Ishikawa (cell line): ENCODE data around the gene TMEM184B.
A peak's percentile ranks its signal among the peaks of the same experiment; 100 is the strongest.

Experiments
- CEBPB ChIP-seq: IDR thresholded peaks from 2 replicates; pipeline ENCODE4 v1.6.1; 2012
- CREB1 ChIP-seq: IDR thresholded peaks from 2 replicates; pipeline ENCODE4 v1.6.1; 2012; ENCODE audit warnings: low read depth
- EGR1 ChIP-seq: IDR thresholded peaks from 2 replicates; pipeline ENCODE4 v1.6.1; 2012
- EP300 ChIP-seq: IDR thresholded peaks from 2 replicates; pipeline ENCODE4 v1.6.1; 2012; ENCODE audit warnings: borderline replicate concordance
- FOXM1 ChIP-seq: IDR thresholded peaks from 2 replicates; pipeline ENCODE4 v1.6.1; 2012; ENCODE audit warnings: low read depth, borderline replicate concordance
- NFIC ChIP-seq: IDR thresholded peaks from 2 replicates; pipeline ENCODE4 v1.6.1; 2012
- RAD21 ChIP-seq: IDR thresholded peaks from 2 replicates; pipeline ENCODE4 v1.6.1; 2012; ENCODE audit warnings: low read depth
- TAF1 ChIP-seq: IDR thresholded peaks from 2 replicates; pipeline ENCODE4 v1.6.1; 2012; ENCODE audit warnings: low read depth, mild to moderate bottlenecking
- TCF12 ChIP-seq: IDR thresholded peaks from 2 replicates; pipeline ENCODE4 v1.6.1; 2012; ENCODE audit warnings: low read depth
- TEAD4 ChIP-seq: IDR thresholded peaks from 2 replicates; pipeline ENCODE4 v1.6.1; 2012
- YY1 ChIP-seq: IDR thresholded peaks from 2 replicates; pipeline ENCODE4 v1.6.1; 2012; ENCODE audit warnings: low read depth
- ZBTB7A ChIP-seq: IDR thresholded peaks from 2 replicates; pipeline ENCODE4 v1.6.1; 2012; ENCODE audit warnings: low read depth
- TF ChIP-seq, protein P1 (sequence below): IDR thresholded peaks from 2 replicates; pipeline ENCODE4 v1.6.1; 2012
- TF ChIP-seq, protein P2 (sequence below): IDR thresholded peaks from 2 replicates; pipeline ENCODE4 v1.6.1; 2012
- TF ChIP-seq, protein P3 (sequence below): IDR thresholded peaks from 2 replicates; pipeline ENCODE4 v1.6.1; 2012; ENCODE audit warnings: low read depth, mild to moderate bottlenecking

The TMEM184B gene

DNA sequence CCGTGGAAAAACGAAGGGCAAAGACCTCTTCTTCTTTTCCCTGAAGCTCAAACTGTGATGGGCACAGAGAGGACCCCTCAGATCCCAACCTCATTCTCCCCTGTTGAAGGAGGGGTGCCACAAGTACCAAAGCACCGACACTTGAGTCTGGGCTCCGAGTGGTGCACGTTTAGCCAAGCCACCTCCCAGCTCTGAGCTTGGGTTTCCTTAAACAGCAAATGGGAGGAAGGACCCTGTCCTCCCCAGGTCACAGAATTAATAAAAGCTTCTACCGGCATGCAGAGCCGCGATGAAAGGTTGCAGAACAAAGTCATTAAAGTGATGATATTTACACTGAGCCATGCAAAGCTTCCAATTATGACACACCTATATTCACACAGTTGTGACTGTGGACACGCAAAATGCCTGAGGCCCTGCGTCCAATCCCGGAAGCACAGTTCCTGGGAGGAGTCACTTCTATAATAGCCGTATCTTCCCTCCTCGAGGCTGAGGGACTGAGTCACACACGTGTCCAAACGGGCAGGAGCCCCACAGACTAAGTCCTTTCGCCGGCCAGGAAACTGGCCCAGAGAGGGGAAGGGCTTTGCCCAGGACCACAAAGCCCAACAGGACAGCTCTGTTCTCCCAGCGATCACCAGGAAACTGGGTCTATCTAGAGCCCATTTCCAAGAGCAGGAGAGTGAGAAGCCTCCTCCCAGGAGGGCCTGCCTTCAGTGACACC, 45.3 kb upstream of the TMEM184B start:
- TF ChIP-seq, protein P1, sequence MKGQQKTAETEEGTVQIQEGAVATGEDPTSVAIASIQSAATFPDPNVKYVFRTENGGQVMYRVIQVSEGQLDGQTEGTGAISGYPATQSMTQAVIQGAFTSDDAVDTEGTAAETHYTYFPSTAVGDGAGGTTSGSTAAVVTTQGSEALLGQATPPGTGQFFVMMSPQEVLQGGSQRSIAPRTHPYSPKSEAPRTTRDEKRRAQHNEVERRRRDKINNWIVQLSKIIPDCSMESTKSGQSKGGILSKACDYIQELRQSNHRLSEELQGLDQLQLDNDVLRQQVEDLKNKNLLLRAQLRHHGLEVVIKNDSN: peak; percentile 50; the same call in 1 of the 2 replicates
- TF ChIP-seq EP300 (no peak; the same call in 1 of the 2 replicates), EGR1 (no peak), YY1 (no peak), TEAD4 (no peak), NFIC (no peak), CEBPB (no peak), FOXM1 (no peak), TCF12 (no peak), RAD21 (no peak), CREB1 (no peak), ZBTB7A (no peak), TAF1 (peak; percentile 6; the same call in 1 of the 2 replicates)
- TF ChIP-seq, protein P2, sequence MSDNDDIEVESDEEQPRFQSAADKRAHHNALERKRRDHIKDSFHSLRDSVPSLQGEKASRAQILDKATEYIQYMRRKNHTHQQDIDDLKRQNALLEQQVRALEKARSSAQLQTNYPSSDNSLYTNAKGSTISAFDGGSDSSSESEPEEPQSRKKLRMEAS: peak; percentile 93
- TF ChIP-seq, protein P3, sequence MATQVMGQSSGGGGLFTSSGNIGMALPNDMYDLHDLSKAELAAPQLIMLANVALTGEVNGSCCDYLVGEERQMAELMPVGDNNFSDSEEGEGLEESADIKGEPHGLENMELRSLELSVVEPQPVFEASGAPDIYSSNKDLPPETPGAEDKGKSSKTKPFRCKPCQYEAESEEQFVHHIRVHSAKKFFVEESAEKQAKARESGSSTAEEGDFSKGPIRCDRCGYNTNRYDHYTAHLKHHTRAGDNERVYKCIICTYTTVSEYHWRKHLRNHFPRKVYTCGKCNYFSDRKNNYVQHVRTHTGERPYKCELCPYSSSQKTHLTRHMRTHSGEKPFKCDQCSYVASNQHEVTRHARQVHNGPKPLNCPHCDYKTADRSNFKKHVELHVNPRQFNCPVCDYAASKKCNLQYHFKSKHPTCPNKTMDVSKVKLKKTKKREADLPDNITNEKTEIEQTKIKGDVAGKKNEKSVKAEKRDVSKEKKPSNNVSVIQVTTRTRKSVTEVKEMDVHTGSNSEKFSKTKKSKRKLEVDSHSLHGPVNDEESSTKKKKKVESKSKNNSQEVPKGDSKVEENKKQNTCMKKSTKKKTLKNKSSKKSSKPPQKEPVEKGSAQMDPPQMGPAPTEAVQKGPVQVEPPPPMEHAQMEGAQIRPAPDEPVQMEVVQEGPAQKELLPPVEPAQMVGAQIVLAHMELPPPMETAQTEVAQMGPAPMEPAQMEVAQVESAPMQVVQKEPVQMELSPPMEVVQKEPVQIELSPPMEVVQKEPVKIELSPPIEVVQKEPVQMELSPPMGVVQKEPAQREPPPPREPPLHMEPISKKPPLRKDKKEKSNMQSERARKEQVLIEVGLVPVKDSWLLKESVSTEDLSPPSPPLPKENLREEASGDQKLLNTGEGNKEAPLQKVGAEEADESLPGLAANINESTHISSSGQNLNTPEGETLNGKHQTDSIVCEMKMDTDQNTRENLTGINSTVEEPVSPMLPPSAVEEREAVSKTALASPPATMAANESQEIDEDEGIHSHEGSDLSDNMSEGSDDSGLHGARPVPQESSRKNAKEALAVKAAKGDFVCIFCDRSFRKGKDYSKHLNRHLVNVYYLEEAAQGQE: no peak

DNA sequence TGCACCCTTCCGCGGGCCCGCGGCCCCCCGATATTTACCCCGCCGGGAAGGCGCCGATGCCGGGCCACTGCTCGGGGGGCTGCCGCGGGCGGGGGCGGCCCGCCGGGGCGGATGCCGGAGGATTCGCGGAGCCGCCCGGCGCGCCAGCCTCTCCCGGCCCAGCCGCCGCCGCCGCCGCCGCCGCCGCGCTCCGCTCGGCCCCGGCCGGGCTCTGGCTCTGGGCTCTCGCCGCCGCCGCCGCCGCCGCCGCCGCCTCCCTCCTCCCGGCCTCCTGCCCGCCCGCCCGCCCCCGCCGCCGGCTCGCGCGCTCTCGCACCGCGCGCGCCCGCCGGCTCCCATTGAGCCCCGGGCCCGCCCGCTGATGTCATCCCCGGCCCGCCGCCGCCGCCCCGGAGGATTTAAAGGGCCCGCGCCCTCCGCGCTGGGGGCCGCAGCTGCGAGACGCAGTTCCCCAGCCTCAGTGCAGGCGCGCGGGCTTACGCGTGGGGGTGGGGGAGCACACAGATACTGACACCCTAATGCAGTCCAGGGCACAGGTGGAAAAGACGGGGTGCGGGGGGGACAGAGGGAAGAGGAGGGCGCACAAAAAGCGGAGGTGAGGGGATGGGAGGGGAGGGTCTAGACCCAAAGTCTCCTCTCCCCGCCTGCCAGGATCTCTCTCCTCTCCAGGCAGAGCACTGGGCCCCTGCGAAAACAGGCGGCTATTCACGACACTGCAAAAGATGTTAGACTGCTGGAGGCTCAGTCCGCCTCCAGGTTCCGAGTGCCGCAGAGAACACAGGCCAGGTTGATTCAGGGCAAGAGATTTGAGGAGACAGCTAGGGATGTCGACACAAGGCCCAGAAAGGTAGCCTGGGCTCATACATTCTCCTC, 44.5 kb upstream of the TMEM184B start, which contains the start of gene CSNK1E:
TSS of gene CSNK1E (minus strand) at position 312 of the 873 bp plus-strand sequence. CDS start 3,276 bp downstream, outside the sequence.
- TF ChIP-seq TAF1: no peak; the same call in 1 of the 2 replicates
- TF ChIP-seq, protein P2: peak; percentile 63; the same call in 1 of the 2 replicates

DNA sequence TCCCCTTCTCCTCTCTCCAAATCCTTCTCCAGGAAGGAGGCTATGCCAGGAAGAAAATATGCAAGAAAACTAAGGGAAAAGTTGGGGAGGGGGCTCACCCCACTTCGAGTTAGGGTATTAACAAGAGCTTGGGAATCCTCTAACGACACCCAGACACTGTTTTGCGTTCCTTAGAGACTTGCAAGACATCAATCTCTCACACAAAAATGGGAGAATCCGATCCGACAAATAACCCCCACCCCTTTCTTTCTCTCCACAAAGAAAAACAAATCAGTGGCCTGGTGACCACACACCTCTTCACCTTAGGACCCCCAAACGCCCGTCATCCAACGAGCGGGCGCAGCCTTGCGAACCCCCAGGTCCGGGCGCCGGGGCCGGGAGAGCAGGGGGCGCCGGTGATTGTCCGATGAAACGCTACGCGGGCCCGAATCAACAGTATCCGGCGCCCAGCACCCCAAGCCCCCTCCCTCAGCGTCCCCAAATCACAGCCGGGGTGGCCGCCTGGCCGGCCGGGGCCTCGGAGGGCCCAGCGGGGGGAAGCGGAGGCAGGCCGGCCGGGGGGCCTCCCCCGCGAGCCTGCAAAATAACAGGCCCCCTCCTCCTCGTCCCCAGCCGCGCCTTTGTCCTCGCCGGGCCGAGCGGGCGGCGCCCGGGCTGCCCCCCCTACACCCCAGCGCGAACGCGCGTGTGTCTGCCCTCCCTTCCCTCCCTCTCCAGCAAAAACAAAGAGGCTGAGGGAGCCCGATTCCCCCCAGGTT, 43.7 kb upstream of the TMEM184B start:
- TF ChIP-seq ZBTB7A: no peak
- TF ChIP-seq CEBPB: no peak
- no peak for TF ChIP-seq TCF12
- TF ChIP-seq CREB1: no peak

DNA sequence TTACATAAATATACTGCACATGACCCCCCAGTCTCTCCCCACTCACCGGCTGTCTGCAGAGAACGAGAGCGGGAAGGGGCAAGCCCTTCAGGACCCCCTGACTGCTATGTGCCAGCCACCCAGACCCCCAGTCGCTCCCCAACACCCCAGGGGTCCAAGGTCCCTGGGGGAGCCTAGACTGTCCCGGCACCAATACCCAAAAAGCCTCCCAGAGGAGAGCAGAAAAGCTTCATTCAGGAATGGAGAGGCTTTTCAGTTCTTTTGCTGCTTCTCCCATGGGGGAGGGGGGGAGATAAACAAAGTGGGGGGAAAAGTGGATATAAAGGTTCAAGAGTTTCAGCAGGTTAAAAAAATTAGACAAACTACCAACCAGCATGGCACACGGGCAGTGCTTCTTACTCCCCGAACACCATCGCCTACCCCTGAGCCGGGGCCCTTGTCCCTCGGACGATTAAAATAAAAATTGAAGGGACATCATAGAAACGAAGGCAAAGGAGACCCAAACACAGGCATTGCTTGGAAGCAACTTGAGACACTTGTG, 43.1 kb upstream of the TMEM184B start:
- no peak for TF ChIP-seq NFIC
- no peak for TF ChIP-seq EGR1
- no peak for TF ChIP-seq FOXM1
- TF ChIP-seq TAF1: no peak
- TF ChIP-seq TEAD4: no peak
- TF ChIP-seq TCF12: no peak
- TF ChIP-seq YY1: no peak
- TF ChIP-seq, protein P1: no peak
- TF ChIP-seq, protein P3: no peak
- no peak for TF ChIP-seq EP300
- TF ChIP-seq ZBTB7A: no peak

DNA sequence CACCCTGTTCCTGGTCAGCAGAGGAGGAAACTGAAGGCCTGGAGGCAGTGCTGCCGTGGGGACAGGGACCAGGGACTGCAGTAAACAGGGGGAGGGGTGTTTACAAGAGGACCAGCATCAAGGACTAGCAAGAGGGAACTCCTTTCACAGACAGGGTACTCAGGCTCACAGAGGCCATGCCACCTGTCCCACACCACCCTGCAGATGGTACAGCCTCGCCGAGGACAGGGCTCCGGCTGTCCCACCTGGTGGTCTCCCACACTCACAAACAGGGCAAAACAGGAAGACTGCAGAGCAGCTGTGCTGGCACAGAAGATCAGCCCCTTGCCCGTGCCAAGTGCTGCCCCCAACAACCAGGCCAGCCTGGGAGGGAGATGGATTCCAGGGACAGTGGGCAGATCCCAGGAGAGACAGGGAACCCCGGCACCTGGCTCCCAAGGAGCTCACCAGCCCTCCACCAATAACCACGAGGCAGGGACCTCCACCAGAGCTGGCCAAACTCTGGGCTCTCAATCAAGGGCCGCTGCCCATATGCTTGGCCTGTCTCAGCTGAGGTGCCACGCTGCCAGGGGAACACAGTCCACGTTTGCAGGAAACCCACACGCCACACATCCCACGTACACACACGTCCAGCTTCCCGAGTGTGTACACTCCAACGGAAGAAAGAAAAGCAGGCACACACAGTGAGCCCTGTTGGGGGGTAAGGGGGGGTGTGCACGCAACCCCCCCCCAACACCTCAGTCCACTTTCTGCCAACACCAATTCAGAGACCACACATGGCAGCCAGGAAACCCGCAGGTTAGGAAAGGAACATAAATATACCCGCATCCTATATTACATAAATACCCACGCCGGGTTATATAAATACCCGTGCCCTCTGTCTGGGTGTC, 42.4 kb upstream of the TMEM184B start:
- TF ChIP-seq TCF12: no peak
- TF ChIP-seq, protein P2: no peak
- TF ChIP-seq EGR1: no peak
- no peak for TF ChIP-seq RAD21
- no peak for TF ChIP-seq TEAD4
- TF ChIP-seq CREB1: no peak
- TF ChIP-seq, protein P1: no peak
- TF ChIP-seq CEBPB: no peak
- TF ChIP-seq FOXM1: no peak
- no peak for TF ChIP-seq TAF1
- TF ChIP-seq ZBTB7A: no peak
- TF ChIP-seq YY1: no peak
- TF ChIP-seq EP300: no peak
- TF ChIP-seq, protein P3: no peak
- no peak for TF ChIP-seq NFIC
